ENCODE data around the gene SEMA3C.

Gene SEMA3C

DNA sequence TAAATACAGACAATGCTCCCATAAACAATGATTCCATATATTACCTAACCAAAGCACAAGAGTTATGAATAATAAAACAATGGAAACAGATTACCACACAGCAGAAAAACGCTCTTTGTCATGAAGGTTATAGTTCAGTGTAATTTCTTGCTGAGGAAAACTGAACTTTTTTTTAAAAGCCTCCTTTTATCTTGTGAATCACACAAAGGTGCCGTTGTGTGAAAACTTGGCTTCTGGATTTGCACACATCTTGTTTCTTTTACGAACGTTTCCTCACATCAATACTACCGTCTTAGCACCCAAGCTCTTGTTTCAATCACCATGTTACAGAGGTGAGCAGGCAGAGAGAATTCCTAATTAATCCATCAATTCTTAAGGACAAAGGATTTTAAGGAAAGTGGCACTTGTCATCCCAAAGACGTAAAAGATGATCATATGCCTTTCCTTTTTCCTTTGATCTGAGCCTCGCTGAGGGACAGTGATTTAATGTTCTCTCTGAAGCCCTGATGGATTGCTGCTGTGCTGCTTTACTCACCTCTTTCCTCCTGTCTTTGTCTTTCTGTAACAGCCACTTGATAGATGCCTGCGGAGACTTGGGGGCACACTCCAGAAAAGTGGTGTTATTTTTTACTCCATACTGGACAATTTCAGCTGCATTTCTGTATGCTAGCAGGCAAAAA lies 170.3 kb downstream of the SEMA3C start (continued):
- TF ChIP-seq HOXD13 (CRISPR knock-in tag; IDR thresholded peaks at IDR 0.05; ENCODE audit: borderline replicate concordance), result no peak

DNA sequence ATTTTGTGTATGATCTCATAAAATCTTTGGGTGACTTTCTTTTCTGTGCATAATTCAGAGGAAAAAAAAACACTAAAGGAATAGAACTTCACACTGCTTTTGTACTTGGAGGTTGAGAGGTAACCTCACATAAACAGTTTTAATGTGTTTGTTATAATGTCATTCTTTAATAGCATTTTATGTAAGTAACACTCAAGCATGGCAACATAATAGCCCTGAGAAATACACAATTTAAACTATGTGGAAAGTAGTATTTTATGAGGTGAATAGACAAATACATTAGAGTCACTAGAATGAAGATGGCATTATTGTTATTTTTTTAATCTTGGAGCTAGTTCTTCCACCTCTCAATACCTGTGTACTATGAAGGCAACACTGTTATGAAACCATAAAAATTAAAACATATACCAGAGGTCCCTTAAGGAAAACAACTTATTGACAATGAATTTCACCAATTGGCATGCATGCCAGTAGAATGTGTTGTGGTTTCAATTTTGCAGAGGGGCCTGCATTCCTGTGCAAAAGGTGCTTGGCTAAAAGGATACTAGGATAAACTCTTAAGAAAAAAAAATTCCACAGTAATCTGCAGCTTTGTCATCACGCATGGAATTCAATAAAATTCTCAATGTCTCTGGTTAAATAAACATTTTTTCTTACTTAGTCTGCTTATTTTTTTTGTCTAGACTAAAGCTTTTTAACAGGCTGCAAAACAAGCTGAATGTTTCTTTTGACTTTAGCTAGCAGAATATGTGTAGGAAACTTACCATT lies 177.9 kb downstream of the SEMA3C start:
- no peak overlapping the region for H3K27ac ChIP-seq (ENCODE audit: extremely low read depth, low read depth, low read length)
- H3K4me3 ChIP-seq (ENCODE audit: low read depth, low read length), result no peak overlapping the region
- POLR2A ChIA-PET, result no interaction called here
- H3K9me3 ChIP-seq (ENCODE audit: control insufficient read depth, insufficient read depth, low read depth, low read length), result no peaks in the 10 kb centered on the region
- H3K36me3 ChIP-seq (ENCODE audit: control insufficient read depth in 2 of 2, insufficient read depth in 1 of 2, low read length in 2 of 2), result no peaks in the 10 kb centered on the region
- H3K4me1 ChIP-seq (ENCODE audit: control insufficient read depth, insufficient read depth, low read length), result peaks cover 13% of the 10 kb centered on the region; the same call in 1 of the 2 replicates
- CTCF ChIA-PET, result interaction anchor here (0.6 to 1.7 kb wide), 4 partner anchors 8 to 299 kb away, joined by 3 to 4 read pairs (median 4); no protein-coding TSS in a partner anchor
- TF ChIP-seq, protein P1, sequence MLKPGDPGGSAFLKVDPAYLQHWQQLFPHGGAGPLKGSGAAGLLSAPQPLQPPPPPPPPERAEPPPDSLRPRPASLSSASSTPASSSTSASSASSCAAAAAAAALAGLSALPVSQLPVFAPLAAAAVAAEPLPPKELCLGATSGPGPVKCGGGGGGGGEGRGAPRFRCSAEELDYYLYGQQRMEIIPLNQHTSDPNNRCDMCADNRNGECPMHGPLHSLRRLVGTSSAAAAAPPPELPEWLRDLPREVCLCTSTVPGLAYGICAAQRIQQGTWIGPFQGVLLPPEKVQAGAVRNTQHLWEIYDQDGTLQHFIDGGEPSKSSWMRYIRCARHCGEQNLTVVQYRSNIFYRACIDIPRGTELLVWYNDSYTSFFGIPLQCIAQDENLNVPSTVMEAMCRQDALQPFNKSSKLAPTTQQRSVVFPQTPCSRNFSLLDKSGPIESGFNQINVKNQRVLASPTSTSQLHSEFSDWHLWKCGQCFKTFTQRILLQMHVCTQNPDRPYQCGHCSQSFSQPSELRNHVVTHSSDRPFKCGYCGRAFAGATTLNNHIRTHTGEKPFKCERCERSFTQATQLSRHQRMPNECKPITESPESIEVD (tag by site-specific recombination; IDR thresholded peaks at IDR 0.05), result peak; percentile 54; the same call in 1 of the 2 replicates
- TF ChIP-seq HOXD13 (CRISPR knock-in tag; IDR thresholded peaks at IDR 0.05; ENCODE audit: borderline replicate concordance), result no peak

DNA sequence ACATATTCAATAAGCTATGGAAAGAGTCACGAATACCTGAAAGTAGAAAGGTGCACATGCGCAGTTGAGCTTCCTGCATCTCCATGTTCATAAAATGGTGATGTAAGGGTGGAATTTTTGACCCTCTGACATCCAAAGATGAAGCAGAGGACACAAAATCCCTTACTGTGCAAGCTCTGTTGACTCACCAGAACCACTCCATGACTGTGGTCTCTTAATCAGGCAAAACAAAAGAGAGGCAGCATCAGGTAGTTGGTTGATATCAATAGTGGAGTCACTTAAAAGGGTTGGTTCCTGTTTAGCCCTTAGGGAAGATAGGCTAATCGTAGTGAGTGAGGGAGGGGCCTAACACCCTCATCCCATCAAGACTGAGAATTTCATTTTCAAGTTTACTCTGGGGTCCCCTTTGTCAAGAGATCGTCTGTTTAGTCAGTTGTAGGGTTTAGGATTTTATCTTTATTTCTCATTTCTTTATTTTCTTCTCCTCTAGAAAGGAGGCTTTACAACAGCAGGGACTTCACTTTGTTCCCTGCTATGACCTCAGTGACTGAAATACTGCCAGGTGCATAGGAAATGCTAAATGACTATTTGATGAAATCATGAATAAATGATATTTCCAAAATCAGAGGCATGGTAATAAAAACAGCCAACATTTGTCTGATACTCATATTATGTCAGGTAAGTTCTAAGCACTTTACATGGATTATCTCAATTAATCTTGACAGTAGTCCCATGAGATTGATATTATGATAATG lies 182.3 kb downstream of the SEMA3C start:
- Histone ChIP-seq H3K27ac (ENCODE audit: extremely low read depth, low read depth, low read length) (peak overlapping the region; percentile 5; the same call in 1 of the 2 replicates), H3K36me3 (ENCODE audit: control insufficient read depth in 2 of 2, insufficient read depth in 1 of 2, low read length in 2 of 2) (no peaks in the 10 kb centered on the region), H3K4me1 (ENCODE audit: control insufficient read depth, insufficient read depth, low read length) (peaks cover 12% of the 10 kb centered on the region; the same call in 1 of the 2 replicates), H3K4me3 (ENCODE audit: low read depth, low read length) (no peak overlapping the region), H3K9me3 (ENCODE audit: control insufficient read depth, insufficient read depth, low read depth, low read length) (no peaks in the 10 kb centered on the region)
- CTCF ChIA-PET, result interaction anchor here (0.8 kb wide), 1 partner anchor 324 kb away, joined by 3 read pairs; no protein-coding TSS in a partner anchor
- TF ChIP-seq SCRT2 (tag by site-specific recombination; IDR thresholded peaks at IDR 0.05) (peak; percentile 33; the same call in 1 of the 2 replicates), ZNF558 (tag by site-specific recombination; IDR thresholded peaks at IDR 0.05) (no peak)
- POLR2A ChIA-PET, result no interaction called here

DNA sequence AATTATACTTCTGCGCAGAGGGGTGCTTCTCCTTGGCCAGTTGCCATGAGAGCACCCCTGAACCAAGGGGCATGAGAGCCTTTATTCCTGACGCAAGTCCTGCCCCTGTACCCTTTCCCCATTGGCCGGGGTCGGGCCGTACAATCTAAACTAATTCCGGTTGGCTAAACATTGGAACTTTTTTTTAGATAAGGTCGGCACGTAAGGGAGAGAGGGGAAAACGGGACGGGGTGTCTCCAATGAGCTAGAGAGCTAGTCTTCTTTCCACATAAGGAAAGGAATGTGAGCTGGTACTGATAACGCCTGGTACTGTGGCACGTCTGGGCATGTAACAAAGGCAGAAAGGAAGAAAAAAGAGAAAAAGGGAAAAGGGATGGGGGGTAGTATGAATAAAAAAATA lies 183.5 kb downstream of the SEMA3C start:
- no peaks in the 10 kb centered on the region for H3K9me3 ChIP-seq (ENCODE audit: control insufficient read depth, insufficient read depth, low read depth, low read length)
- peaks cover 3% of the 10 kb centered on the region; the same call in 1 of the 2 replicates for H3K4me1 ChIP-seq (ENCODE audit: control insufficient read depth, insufficient read depth, low read length)
- no peak overlapping the region for H3K27ac ChIP-seq (ENCODE audit: extremely low read depth, low read depth, low read length)
- no peak overlapping the region for H3K4me3 ChIP-seq (ENCODE audit: low read depth, low read length)
- ChIA-PET CTCF (no interaction called here), POLR2A (no interaction called here)
- TF ChIP-seq, protein P2, sequence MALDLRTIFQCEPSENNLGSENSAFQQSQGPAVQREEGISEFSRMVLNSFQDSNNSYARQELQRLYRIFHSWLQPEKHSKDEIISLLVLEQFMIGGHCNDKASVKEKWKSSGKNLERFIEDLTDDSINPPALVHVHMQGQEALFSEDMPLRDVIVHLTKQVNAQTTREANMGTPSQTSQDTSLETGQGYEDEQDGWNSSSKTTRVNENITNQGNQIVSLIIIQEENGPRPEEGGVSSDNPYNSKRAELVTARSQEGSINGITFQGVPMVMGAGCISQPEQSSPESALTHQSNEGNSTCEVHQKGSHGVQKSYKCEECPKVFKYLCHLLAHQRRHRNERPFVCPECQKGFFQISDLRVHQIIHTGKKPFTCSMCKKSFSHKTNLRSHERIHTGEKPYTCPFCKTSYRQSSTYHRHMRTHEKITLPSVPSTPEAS (tag by site-specific recombination; IDR thresholded peaks at IDR 0.05), result no peak
- no peak for TF ChIP-seq SP3 (tag by site-specific recombination; IDR thresholded peaks at IDR 0.05)
- no peak for TF ChIP-seq GLI2 (tag by site-specific recombination; IDR thresholded peaks at IDR 0.05; ENCODE audit: borderline replicate concordance, low read depth)
- no peak for TF ChIP-seq SP2 (tag by site-specific recombination; IDR thresholded peaks at IDR 0.05)
- TF ChIP-seq ZNF174 (tag by site-specific recombination; IDR thresholded peaks at IDR 0.05), result no peak
- TF ChIP-seq, protein P3, sequence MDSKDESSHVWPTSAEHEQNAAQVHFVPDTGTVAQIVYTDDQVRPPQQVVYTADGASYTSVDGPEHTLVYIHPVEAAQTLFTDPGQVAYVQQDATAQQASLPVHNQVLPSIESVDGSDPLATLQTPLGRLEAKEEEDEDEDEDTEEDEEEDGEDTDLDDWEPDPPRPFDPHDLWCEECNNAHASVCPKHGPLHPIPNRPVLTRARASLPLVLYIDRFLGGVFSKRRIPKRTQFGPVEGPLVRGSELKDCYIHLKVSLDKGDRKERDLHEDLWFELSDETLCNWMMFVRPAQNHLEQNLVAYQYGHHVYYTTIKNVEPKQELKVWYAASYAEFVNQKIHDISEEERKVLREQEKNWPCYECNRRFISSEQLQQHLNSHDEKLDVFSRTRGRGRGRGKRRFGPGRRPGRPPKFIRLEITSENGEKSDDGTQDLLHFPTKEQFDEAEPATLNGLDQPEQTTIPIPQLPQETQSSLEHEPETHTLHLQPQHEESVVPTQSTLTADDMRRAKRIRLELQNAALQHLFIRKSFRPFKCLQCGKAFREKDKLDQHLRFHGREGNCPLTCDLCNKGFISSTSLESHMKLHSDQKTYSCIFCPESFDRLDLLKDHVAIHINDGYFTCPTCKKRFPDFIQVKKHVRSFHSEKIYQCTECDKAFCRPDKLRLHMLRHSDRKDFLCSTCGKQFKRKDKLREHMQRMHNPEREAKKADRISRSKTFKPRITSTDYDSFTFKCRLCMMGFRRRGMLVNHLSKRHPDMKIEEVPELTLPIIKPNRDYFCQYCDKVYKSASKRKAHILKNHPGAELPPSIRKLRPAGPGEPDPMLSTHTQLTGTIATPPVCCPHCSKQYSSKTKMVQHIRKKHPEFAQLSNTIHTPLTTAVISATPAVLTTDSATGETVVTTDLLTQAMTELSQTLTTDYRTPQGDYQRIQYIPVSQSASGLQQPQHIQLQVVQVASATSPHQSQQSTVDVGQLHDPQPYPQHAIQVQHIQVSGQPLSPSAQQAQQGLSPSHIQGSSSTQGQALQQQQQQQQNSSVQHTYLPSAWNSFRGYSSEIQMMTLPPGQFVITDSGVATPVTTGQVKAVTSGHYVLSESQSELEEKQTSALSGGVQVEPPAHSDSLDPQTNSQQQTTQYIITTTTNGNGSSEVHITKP (tag by site-specific recombination; IDR thresholded peaks at IDR 0.05), result no peak
- TF ChIP-seq ZBTB8A (tag by site-specific recombination; IDR thresholded peaks at IDR 0.05), result no peak
- no peak for TF ChIP-seq ZNF121 (tag by site-specific recombination; IDR thresholded peaks at IDR 0.05)
- no peak for TF ChIP-seq ZNF768 (tag by site-specific recombination; IDR thresholded peaks at IDR 0.05)
- no peak for TF ChIP-seq ZNF426 (tag by site-specific recombination; IDR thresholded peaks at IDR 0.05)
- TF ChIP-seq, protein P4, sequence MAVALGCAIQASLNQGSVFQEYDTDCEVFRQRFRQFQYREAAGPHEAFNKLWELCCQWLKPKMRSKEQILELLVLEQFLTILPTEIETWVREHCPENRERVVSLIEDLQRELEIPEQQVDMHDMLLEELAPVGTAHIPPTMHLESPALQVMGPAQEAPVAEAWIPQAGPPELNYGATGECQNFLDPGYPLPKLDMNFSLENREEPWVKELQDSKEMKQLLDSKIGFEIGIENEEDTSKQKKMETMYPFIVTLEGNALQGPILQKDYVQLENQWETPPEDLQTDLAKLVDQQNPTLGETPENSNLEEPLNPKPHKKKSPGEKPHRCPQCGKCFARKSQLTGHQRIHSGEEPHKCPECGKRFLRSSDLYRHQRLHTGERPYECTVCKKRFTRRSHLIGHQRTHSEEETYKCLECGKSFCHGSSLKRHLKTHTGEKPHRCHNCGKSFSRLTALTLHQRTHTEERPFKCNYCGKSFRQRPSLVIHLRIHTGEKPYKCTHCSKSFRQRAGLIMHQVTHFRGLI (tag by site-specific recombination; IDR thresholded peaks at IDR 0.05), result no peak
- TF ChIP-seq PRDM1 (tag by site-specific recombination; IDR thresholded peaks at IDR 0.05), result no peak
- H3K36me3 ChIP-seq (ENCODE audit: control insufficient read depth in 2 of 2, insufficient read depth in 1 of 2, low read length in 2 of 2), result no peaks in the 10 kb centered on the region
